Measurements from ENCODE around the gene DCP1B. TPM values are rescaled to one million over a fixed set of nuclear protein-coding genes. Genes with fewer than 3 reads are reported as not detected.

DCP1B gene
- total and polyA plus RNA-seq, 2 donors (not counting 3 experiments of a cell fraction or from before 2014, with no cell fraction given) = 11.2 to 19.8 TPM

DNA sequence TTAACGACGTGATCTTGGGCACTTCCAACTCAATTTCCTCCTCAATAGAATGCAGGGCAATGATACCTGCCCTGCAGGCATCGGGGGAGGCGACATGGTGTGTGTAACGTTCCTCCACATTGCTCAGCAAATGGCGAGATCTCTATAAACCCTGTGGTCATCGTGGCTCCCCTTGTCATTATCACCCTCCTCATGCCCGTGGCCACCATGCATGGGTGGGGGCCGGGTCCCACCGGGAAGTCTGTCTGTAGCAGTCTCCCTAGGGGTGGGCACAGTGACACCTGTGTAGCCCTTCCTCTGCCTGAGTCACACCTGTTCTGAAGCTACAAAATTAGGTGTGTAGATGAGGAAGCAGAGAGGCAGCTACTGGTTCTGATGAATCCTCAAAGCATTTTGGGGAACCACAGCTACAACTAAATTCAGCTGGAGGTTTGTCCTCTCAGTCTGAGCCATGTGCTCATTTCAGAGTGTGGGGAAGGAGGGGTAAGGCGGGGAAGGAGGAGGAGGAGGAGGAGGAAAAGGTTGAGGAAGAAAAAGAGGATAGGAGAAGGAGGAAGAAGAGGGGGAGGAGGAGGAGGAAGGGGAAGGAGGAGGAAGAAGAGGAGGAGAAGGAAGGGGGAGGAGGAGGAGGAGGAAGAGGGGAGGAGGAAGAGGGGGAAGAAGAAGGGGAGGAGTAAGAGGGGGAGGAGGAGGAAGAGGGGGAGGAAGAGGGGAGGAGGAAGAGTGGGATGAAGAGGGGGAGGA is 74.8 kb downstream of the DCP1B start:
- TF ChIP-seq EZH2 (IDR thresholded peaks at IDR 0.05; ENCODE audit: borderline replicate concordance, low read depth, low read length, severe bottlenecking) (no peak), POLR2AphosphoS5 (IDR thresholded peaks at IDR 0.05; ENCODE audit: insufficient read depth, low read depth, low read length) (no peak), POLR2A (IDR thresholded peaks at IDR 0.05; ENCODE audit: low read depth, low read length) (no peak), GATA2 (IDR thresholded peaks at IDR 0.05; ENCODE audit: insufficient read depth, insufficient read length, low read depth, low read length) (no peak), FOS (IDR thresholded peaks at IDR 0.05; ENCODE audit: borderline replicate concordance, insufficient read depth, low read length) (no peak), MYC (IDR thresholded peaks at IDR 0.05; ENCODE audit: low read depth, low read length) (no peak), JUN (IDR thresholded peaks at IDR 0.05; ENCODE audit: borderline replicate concordance, insufficient read depth, insufficient read length, low read depth) (no peak)
- TF ChIP-seq, protein P1, sequence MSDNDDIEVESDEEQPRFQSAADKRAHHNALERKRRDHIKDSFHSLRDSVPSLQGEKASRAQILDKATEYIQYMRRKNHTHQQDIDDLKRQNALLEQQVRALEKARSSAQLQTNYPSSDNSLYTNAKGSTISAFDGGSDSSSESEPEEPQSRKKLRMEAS (IDR thresholded peaks at IDR 0.05; ENCODE audit: insufficient read depth, insufficient read length) = no peak
- TF ChIP-seq, protein P2, sequence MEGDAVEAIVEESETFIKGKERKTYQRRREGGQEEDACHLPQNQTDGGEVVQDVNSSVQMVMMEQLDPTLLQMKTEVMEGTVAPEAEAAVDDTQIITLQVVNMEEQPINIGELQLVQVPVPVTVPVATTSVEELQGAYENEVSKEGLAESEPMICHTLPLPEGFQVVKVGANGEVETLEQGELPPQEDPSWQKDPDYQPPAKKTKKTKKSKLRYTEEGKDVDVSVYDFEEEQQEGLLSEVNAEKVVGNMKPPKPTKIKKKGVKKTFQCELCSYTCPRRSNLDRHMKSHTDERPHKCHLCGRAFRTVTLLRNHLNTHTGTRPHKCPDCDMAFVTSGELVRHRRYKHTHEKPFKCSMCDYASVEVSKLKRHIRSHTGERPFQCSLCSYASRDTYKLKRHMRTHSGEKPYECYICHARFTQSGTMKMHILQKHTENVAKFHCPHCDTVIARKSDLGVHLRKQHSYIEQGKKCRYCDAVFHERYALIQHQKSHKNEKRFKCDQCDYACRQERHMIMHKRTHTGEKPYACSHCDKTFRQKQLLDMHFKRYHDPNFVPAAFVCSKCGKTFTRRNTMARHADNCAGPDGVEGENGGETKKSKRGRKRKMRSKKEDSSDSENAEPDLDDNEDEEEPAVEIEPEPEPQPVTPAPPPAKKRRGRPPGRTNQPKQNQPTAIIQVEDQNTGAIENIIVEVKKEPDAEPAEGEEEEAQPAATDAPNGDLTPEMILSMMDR (IDR thresholded peaks at IDR 0.05; ENCODE audit: extremely low read depth in 1 of 2, insufficient read depth in 1 of 2, low read depth in 1 of 2, low read length in 2 of 2) = no peak
- intact Hi-C loops (cut with micrococcal nuclease) = no loop called here
- DNase-seq (ENCODE audit: low read depth, low spot score) = no peak
- Histone ChIP-seq H3K36me3 (ENCODE audit: control insufficient read depth in 2 of 2, extremely low read depth in 1 of 2, insufficient read depth in 2 of 2, low read length in 2 of 2) (no peaks in the 10 kb centered on the region), H3K27ac (ENCODE audit: insufficient read depth, low read depth, low read length) (no peak overlapping the region), H3K27me3 (ENCODE audit: control insufficient read depth in 2 of 2, insufficient read depth in 2 of 2, low read length in 2 of 2) (peaks cover 0 to 9% of the 10 kb centered on the region in 2 experiments), H3K4me1 (ENCODE audit: control insufficient read depth, extremely low read depth, insufficient read depth, low read length) (no peaks in the 10 kb centered on the region), H4K20me1 (replicated peaks; ENCODE audit: control insufficient read depth, extremely low read depth, insufficient read depth, low read length) (no peaks in the 10 kb centered on the region), H3K79me2 (ENCODE audit: control insufficient read depth, insufficient read depth, low read length) (no peaks in the 10 kb centered on the region), H3K4me2 (ENCODE audit: insufficient read depth, low read length) (no peak overlapping the region), H3K9me1 (replicated peaks; ENCODE audit: control insufficient read depth, extremely low read depth, insufficient read depth, low read length) (no peaks in the 10 kb centered on the region), H3K9ac (replicated peaks; ENCODE audit: extremely low read depth, insufficient read depth, low read length) (no peak overlapping the region), H3K4me3 (replicated peaks in 1 of 3; ENCODE audit: insufficient read depth in 1 of 3, low read depth in 1 of 3, low read length in 3 of 3) (no peak overlapping the region), H3K9me3 (replicated peaks; ENCODE audit: control insufficient read depth, insufficient read depth, low read length) (no peaks in the 10 kb centered on the region), H2AFZ (ENCODE audit: low read depth, low read length) (no peak overlapping the region)
- dilution Hi-C loops (cut with MboI; ENCODE audit: extremely low pct_ligation_motif_present, low sequenced_read_pairs) = loop anchor here (25.0 kb wide), 1 partner anchor 292 kb away; the partner anchor contains the start of gene WNT5B
- POLR2A ChIA-PET = no interaction called here
- CTCF ChIA-PET = interaction anchor here (1.5 to 4.0 kb wide), 2 partner anchors 10 to 295 kb away, joined by 4 to 18 read pairs; no protein-coding TSS in a partner anchor
- FAIRE-seq = no peak
- no TSS peak for BruUV-seq (replicated peaks)

All from endothelial cell of umbilical vein (primary cell).